GM18502 (cell line): ENCODE measurements around the gene ANO3.

ENCODE experiments used
- ATAC-seq: cut with Tn5 transposase; IDR thresholded peaks from one replicate; pipeline ENCODE4 v1.9.1; 2021; ENCODE audit warnings: mild to moderate bottlenecking; ENCODE audit not compliant: unreplicated experiment, poor library complexity

ANO3 gene

GRCh38 chr11:26700574-26701235, 368.8 kb downstream of the ANO3 start:
- ATAC-seq = no peak

GRCh38 chr11:26702406-26702805, 370.5 kb downstream of the ANO3 start:
- no peak for ATAC-seq

GRCh38 chr11:26703411-26704191, 371.7 kb downstream of the ANO3 start:
- ATAC-seq = no peak

GRCh38 chr11:26704249-26704648, 372.3 kb downstream of the ANO3 start:
- ATAC-seq = no peak

GRCh38 chr11:26706181-26706580, 374.3 kb downstream of the ANO3 start:
- ATAC-seq = no peak

GRCh38 chr11:26708736-26709456, 377.0 kb downstream of the ANO3 start:
- no peak for ATAC-seq

GRCh38 chr11:26710489-26710888, 378.6 kb downstream of the ANO3 start:
- ATAC-seq = no peak

- no peak for ATAC-seq
These were observed 380.6 kb downstream of the ANO3 start for GRCh38 chr11:26712497-26712896.
